GM18907 (cell line): ENCODE measurements around the gene C11orf98.
A peak's percentile ranks its signal among the peaks of the same experiment; 100 is the strongest.
"Not testable (repeated sequence)": the region's sequence is repeated elsewhere in the genome, so short reads cannot be mapped to it uniquely, and the experiment has no call there.

Experiments used
- ATAC-seq: cut with Tn5 transposase; IDR thresholded peaks from one replicate; pipeline ENCODE4 v1.9.1; 2021; ENCODE audit warnings: mild to moderate bottlenecking, moderate library complexity; ENCODE audit not compliant: unreplicated experiment

C11orf98 gene

DNA sequence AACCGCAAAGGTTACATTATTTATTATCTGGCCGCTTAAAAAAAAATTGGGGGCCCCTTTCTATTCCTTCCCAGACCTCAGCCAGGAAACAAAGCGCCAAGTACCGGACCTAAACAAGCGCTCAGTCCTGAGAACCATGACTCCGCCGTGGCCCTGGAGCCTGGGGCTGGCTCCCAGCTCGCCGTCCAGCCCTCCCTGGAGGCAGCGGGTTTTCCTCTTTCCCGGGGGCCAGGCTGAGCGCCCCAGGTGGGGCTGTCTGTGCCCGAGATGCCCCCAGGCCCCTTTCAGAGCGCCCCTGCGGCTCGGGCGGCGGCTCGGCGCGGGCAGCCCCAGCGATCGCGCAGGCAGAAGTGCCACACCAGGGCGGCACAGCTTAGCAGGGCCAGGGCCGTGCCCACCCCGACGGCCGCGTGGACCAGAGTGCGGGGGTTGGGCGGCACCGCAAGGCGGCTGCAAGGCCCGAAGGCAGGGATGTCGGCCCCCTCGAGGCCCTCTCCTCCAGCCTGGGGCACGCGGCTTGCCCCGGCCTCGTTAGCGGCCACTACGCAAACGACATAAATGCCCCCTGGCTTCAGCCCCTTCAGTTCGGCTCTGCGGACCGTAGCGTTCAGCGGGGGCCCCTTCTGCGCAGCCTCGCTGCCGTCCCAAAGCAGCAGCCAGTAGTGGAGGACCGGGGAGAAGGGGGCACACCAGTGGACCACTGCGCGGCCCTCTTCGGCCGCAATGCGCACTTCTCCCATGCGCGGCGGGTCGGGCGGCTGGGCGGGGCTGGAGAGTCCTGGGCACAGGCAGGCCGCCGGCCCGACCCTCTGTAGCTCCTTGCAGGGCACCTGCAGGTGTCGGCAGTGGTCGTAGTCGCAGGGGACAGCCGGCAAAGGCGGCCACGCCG, 22.7 kb upstream of the C11orf98 start:
- ATAC-seq: no peak

GRCh38 chr11:62682518-62682917, 17.5 kb upstream of the C11orf98 start:
- ATAC-seq: no peak

- ATAC-seq: peak; percentile 71
Observed at GRCh38 chr11:62680825-62681240, 15.8 kb upstream of the C11orf98 start.

DNA sequence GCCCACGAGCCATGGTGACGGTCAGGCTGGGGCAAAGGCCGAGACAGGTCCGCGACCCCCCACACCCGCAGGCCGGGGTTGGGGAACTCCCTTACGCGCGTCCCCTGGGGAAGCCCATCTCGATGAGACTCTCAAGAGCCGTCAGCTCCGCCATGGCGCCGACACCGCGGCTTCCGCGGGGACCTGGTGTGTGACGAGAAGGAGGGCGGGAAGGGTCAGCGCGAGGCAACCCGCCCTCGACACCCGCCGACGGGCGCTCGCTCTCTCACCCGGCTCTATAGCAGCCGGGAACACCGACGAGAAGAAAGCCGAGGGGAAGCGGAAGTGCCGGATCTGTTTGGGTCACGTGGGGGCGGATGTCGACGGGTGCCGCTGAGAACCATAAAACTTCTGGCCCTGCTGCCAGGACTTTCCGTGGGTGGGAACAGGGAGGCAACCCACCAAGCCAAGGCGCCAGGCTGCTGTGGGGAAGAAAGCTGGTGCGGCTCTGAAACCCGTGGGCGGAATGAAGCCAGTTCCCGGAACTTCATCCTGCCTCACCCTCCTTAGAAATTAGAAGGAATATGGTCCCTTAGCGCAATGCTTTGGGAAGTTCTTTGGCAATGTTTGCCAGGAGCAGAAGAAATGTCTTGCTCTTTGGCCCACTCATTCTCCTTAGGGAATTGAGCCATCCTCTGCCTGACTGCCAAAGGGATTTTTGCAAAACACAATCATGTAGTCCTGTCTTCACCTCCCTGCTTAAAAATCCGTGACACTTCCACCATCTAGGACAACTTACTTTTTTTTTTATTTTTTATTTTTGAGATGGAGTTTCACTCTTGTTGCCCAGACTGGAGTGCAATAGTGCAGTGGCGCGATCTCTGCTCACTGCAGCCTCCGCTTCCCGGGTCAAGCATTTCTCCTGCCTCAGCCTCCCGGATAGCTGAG, 14.0 kb upstream of the C11orf98 start, which contains the start of gene UBXN1:
TSS of gene UBXN1 (minus strand) at position 304 of the 927 bp plus-strand sequence. CDS start at position 154, 150 bp downstream.
- peak; percentile 63 for ATAC-seq

DNA sequence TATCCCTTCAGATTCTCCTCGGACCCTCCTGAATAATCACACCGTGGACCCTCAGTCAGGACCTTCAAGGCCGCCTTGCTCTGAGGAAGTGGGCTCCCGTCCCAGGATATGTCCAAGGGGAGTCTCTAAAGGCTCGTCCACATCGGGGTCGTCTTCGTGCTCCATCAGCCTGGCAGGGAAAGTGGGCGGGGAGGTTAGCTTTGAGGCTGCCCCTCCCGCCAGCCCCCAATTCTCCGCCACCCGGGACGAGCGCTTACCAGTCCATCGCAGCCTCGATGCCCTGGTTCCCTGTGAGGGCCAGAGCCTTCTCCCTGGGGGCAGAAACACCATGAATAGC, 13.4 kb upstream of the C11orf98 start:
- no peak for ATAC-seq

GRCh38 chr11:62677714-62678113, 12.7 kb upstream of the C11orf98 start:
- no peak for ATAC-seq

DNA sequence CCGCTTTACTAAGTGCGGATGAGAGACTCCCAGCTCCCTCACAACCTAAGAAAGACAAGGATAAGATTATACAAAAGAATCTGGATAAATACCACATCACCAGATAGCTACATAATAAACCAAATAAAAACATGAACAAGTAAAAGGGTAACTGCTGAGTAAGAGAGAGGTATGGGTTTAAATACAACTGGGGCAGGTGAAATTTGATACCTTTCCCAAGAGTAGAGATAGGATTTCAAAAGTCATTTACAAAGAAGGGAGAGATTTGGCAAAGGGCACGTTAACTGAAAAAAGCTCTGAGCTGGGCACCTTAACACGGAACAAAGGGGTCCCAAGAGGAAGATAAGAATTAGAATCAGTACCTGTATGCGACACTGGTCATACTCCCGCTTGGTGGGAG, 12.1 kb upstream of the C11orf98 start:
- ATAC-seq: no peak

- no peak for ATAC-seq
Observed at GRCh38 chr11:62676698-62677097, 11.7 kb upstream of the C11orf98 start.

GRCh38 chr11:62675415-62675814, 10.4 kb upstream of the C11orf98 start:
- ATAC-seq: not testable (repeated sequence)

- no peak for ATAC-seq
Observed at GRCh38 chr11:62673196-62673525, 8.2 kb upstream of the C11orf98 start.

DNA sequence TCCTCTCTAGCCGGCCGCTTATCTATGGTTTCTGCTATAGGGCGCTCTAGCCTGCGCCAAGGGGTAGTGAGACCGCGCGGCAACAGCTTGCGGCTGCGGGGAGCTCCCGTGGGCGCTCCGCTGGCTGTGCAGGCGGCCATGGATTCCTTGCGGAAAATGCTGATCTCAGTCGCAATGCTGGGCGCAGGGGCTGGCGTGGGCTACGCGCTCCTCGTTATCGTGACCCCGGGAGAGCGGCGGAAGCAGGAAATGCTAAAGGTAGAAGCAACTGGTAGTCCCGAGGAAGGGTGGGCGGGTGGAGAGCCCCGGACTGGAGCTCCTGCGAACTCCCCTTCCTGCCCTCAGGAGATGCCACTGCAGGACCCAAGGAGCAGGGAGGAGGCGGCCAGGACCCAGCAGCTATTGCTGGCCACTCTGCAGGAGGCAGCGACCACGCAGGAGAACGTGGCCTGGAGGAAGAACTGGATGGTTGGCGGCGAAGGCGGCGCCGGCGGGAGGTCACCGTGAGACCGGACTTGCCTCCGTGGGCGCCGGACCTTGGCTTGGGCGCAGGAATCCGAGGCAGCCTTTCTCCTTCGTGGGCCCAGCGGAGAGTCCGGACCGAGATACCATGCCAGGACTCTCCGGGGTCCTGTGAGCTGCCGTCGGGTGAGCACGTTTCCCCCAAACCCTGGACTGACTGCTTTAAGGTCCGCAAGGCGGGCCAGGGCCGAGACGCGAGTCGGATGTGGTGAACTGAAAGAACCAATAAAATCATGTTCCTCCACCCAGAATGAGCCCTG, 6.8 kb upstream of the C11orf98 start, which contains the start of the genes LBHD1 and UQCC3:
TSS of gene LBHD1 (minus strand) at position 660 of the 782 bp plus-strand sequence. CDS start 2,236 bp downstream, outside the sequence.
TSS of gene UQCC3 (plus strand) at position 66 of the 782 bp plus-strand sequence. CDS start at position 139, 73 bp downstream.
- peak; percentile 53 for ATAC-seq

GRCh38 chr11:62671236-62671607, 6.2 kb upstream of the C11orf98 start:
- ATAC-seq: no peak

DNA sequence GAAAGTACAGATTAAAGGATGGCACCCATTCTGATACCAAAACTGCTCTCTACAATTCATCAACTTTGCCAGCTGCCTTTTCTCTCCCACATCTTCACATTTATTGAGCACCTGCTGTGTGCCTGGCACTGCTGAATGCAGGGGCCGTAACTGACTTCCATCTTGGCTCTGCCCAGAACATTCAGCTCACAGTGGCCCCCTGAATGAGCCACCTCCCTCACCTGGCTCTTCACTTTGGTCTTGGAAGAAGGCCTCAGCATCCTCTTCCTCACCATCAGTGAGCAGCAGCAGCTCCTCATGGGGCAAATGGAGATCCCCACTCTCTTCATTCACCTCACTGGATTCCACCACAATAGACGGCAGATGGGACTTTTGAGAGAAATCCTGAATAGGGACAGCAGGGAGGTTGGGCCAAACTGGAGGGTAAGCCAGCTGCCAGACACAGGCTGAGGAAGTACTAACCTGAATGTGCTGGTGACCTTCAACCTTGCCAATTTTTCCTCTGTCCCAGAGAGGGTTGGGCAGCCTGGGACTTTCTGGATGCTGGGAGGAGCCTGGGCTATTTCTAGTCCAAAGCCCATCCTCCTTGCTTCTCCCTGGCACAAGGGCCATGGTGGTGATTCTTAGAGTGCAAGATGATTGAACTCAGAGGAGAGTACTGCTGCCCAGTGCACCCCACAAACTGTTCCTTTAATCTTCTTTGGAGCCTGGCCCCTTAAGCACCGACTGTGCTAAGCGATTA, 4.6 kb upstream of the C11orf98 start:
- no peak for ATAC-seq

DNA sequence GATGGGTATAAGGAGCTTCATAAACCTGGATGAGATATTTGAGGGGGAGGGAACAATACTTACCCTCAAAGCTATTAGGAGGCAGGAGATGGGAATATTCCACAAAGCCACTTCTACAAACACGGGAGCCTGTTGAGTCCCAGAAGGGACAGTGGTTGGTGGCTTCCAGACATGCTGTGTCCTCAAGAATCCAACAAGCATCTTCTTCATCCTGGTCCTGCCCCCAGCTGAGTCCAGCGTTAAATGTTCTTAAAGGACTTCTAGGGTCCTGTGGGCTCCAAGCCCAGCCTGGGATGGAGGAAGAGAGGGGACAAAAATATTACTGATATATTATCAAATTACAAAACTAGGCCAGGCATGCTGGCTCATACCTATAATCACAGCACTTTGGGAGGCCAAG, 2.5 kb upstream of the C11orf98 start:
- no peak for ATAC-seq

DNA sequence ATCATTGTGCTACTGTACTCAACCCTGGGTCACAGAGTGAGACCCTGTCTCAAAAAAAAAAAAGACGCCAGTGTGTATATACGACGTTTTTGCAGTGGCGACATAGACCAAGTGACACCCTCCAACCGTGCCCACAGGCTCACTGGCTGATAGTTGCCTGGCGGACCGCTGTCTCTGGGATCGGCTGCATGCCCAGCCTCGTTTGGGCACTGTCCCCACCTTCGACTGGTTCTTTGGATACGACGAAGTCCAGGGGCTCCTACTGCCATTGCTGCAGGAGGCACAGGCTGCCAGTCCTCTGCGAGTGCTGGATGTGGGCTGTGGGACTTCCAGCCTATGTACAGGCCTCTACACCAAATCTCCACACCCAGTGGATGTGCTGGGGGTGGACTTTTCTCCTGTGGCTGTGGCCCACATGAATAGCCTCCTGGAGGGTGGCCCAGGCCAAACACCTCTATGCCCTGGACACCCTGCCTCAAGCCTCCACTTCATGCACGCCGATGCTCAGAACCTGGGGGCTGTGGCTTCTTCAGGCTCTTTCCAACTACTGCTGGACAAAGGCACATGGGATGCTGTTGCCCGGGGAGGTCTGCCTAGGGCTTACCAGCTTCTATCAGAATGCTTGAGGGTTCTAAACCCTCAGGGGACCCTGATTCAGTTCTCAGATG, 1.4 kb upstream of the C11orf98 start:
- ATAC-seq: no peak

- peak; percentile 9 for ATAC-seq
Observed at GRCh38 chr11:62665599-62666258, 719 bp upstream of the C11orf98 start.

DNA sequence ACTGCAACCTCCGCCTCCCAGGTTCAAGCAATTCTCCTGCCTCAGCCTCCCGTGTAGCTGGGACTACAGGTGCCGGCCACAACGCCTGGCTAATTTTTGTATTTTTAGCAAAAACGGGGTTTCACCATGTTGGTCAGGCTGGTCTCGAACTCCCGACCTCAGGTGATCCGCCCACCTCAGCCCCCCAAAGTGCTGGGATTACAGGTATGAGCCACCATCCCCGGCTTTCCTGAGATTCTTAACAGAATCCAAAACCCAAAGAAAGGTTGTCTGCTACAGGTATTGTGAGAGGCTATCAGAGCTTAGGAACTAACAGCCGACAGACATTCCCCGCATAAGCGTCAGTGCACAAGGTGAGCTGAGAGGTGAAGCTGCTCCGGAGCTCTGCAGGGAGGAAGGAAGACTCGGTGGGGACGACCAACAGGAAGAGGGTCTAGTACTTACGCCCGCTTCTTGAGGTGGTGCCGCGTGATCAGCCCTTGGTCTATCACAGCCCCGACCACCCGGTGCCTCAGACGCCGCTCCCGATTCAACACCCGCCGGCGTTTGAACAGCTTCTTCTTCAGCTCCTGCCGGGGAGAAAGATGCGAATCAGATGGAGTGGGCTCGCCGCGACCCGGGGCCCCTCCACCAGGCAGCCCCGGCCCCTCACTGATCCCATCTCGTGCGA, 470 bp downstream of the C11orf98 start:
- peak; percentile 41 for ATAC-seq

DNA sequence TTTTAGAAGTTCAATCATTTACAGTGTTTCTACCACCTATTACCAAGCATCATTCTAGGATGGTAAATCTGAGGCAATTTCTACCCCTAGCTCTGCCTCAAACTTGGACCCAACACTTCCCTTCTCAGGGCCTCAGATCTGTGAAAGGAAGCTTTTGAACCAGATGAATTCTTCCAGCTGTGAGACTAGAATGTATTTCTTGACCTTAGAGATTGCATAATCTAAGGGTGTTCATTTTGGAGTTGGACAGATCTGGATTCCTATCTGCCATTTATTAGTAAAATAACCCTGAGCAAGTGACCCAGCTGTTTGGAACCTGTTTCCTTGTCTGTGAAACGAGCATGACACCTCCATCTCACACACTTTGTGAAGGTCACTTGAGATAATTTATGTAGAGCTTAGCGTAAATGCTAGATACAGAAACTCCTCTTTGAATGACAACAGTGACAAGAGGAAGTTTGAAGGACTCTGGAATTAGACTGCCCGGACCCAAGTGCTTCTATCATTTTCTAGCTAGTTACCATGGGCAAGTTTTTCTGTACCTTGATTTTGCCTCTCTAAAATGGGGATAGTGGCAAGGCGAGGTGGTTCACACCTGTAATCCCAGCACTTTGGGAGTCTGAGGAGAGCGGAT, 8.1 kb downstream of the C11orf98 start:
- ATAC-seq: no peak
